Gastroesophageal sphincter (tissue), 3 donors: Measurements from ENCODE around the gene VAV2.

Experiments
- POLR2A ChIP-seq, 2 donors: fragments of 450-650 bp; IDR thresholded peaks; one replicate each; pipeline ENCODE4 v1.6.1; 2017; ENCODE audit warnings: antibody characterized with exemption in 2 of 2, mild to moderate bottlenecking in 2 of 2, moderate library complexity in 1 of 2
- POLR2AphosphoS5 ChIP-seq: sonication (generic); formaldehyde crosslinking; IDR thresholded peaks from one replicate; pipeline ENCODE4 v1.6.1; 2017; ENCODE audit warnings: antibody characterized with exemption
- TF ChIP-seq, protein P1 (sequence below), 4 experiments: fragments of 200-600 bp in 2 of 4; fragments of 450-650 bp in 2 of 4; sonication (generic) in 1 of 4; IDR thresholded peaks; one replicate each; pipeline ENCODE4 v1.5.1; 2017 to 2019; ENCODE audit warnings: antibody characterized with exemption in 4 of 4, mild to moderate bottlenecking in 2 of 4, moderate library complexity in 2 of 4

DNA sequence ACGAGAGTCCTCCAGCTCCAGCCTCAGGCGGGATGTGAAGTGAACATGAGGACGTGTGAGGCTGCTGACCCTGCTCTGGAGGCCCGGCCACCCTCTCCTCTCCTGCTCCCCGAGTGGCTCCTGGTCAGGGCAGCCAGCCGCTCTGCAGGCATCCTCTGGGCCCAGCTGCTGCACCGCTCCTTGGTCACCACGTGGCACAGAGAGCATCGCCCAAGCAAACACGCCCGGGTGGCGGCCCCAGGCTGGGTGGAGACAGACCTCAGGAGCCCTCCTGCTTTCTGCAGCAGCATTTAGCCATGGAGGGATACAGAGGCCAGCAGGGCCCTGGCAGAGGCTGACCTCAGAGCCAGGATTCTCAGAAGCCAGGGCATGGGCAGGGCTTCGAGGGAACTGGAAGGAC, 184.3 kb downstream of the VAV2 start:
- no peak for TF ChIP-seq POLR2A (IDR thresholded peaks at IDR 0.05)
- TF ChIP-seq, protein P1, sequence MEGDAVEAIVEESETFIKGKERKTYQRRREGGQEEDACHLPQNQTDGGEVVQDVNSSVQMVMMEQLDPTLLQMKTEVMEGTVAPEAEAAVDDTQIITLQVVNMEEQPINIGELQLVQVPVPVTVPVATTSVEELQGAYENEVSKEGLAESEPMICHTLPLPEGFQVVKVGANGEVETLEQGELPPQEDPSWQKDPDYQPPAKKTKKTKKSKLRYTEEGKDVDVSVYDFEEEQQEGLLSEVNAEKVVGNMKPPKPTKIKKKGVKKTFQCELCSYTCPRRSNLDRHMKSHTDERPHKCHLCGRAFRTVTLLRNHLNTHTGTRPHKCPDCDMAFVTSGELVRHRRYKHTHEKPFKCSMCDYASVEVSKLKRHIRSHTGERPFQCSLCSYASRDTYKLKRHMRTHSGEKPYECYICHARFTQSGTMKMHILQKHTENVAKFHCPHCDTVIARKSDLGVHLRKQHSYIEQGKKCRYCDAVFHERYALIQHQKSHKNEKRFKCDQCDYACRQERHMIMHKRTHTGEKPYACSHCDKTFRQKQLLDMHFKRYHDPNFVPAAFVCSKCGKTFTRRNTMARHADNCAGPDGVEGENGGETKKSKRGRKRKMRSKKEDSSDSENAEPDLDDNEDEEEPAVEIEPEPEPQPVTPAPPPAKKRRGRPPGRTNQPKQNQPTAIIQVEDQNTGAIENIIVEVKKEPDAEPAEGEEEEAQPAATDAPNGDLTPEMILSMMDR (IDR thresholded peaks at IDR 0.05), result no peak
- no peak for TF ChIP-seq POLR2AphosphoS5
